ENCODE measurements around the gene NUFIP1. TPM values are rescaled to one million over a fixed set of nuclear protein-coding genes. Genes with fewer than 3 reads are reported as not detected.

The NUFIP1 gene
- total and polyA plus RNA-seq, 2 experiments from 2014 or later = 4.7 to 5.7 TPM

- H3K9me3 ChIP-seq (ENCODE audit: low read depth) = no peaks in the 10 kb centered on the region
- TF ChIP-seq CTCF (IDR thresholded peaks at IDR 0.05; ENCODE audit: low read depth, low read length) = no peak
- no peaks in the 10 kb centered on the region for H3K27me3 ChIP-seq
- H3K4me3 ChIP-seq = no peak overlapping the region
- H3K4me1 ChIP-seq (ENCODE audit: low read depth) = peaks cover 4% of the 10 kb centered on the region
- no peak overlapping the region for H3K27ac ChIP-seq
- no peak for DNase-seq (ENCODE audit: low read depth in 1 of 2, low spot score in 1 of 2)
- no peaks in the 10 kb centered on the region for H3K36me3 ChIP-seq
Observed at GRCh38 chr13:44908266-44908665, 81.0 kb downstream of the NUFIP1 start.

- Histone ChIP-seq H3K4me1 (ENCODE audit: low read depth) (peaks cover 4% of the 10 kb centered on the region), H3K27ac (no peak overlapping the region), H3K36me3 (no peaks in the 10 kb centered on the region), H3K9me3 (ENCODE audit: low read depth) (no peaks in the 10 kb centered on the region), H3K4me3 (no peak overlapping the region), H3K27me3 (no peaks in the 10 kb centered on the region)
- DNase-seq (ENCODE audit: low read depth in 1 of 2, low spot score in 1 of 2) = peak; percentile 20 to 81
- no peak for TF ChIP-seq CTCF (IDR thresholded peaks at IDR 0.05; ENCODE audit: low read depth, low read length)
Observed at GRCh38 chr13:44906713-44907112, 82.6 kb downstream of the NUFIP1 start.

- Histone ChIP-seq H3K4me1 (ENCODE audit: low read depth) (peaks cover 4% of the 10 kb centered on the region), H3K36me3 (no peaks in the 10 kb centered on the region), H3K9me3 (ENCODE audit: low read depth) (no peaks in the 10 kb centered on the region), H3K4me3 (no peak overlapping the region), H3K27ac (no peak overlapping the region), H3K27me3 (no peaks in the 10 kb centered on the region)
- TF ChIP-seq CTCF (IDR thresholded peaks at IDR 0.05; ENCODE audit: low read depth, low read length) = no peak
- no peak for DNase-seq (ENCODE audit: low read depth in 1 of 2, low spot score in 1 of 2)
Observed at GRCh38 chr13:44906230-44906629, 83.0 kb downstream of the NUFIP1 start.

GRCh38 chr13:44905556-44905955 lies 83.7 kb downstream of the NUFIP1 start:
- H3K27me3 ChIP-seq = no peaks in the 10 kb centered on the region
- TF ChIP-seq CTCF (IDR thresholded peaks at IDR 0.05; ENCODE audit: low read depth, low read length) = no peak
- H3K36me3 ChIP-seq = no peaks in the 10 kb centered on the region
- no peak for DNase-seq (ENCODE audit: low read depth in 1 of 2, low spot score in 1 of 2)
- peaks cover 4% of the 10 kb centered on the region for H3K4me1 ChIP-seq (ENCODE audit: low read depth)
- H3K27ac ChIP-seq = no peak overlapping the region
- no peak overlapping the region for H3K4me3 ChIP-seq
- no peaks in the 10 kb centered on the region for H3K9me3 ChIP-seq (ENCODE audit: low read depth)

- peaks cover 4% of the 10 kb centered on the region for H3K4me1 ChIP-seq (ENCODE audit: low read depth)
- no peaks in the 10 kb centered on the region for H3K9me3 ChIP-seq (ENCODE audit: low read depth)
- H3K27me3 ChIP-seq = no peaks in the 10 kb centered on the region
- TF ChIP-seq CTCF (IDR thresholded peaks at IDR 0.05; ENCODE audit: low read depth, low read length) = no peak
- H3K4me3 ChIP-seq = no peak overlapping the region
- H3K27ac ChIP-seq = no peak overlapping the region
- no peaks in the 10 kb centered on the region for H3K36me3 ChIP-seq
- peak in 1 of 2 donors; percentile 97 for DNase-seq (ENCODE audit: low read depth in 1 of 2, low spot score in 1 of 2)
Observed at GRCh38 chr13:44904967-44905366, 84.3 kb downstream of the NUFIP1 start.

- Histone ChIP-seq H3K36me3 (no peaks in the 10 kb centered on the region), H3K27me3 (no peaks in the 10 kb centered on the region), H3K4me3 (no peak overlapping the region), H3K9me3 (ENCODE audit: low read depth) (no peaks in the 10 kb centered on the region), H3K27ac (no peak overlapping the region), H3K4me1 (ENCODE audit: low read depth) (peaks cover 4% of the 10 kb centered on the region)
- no peak for TF ChIP-seq CTCF (IDR thresholded peaks at IDR 0.05; ENCODE audit: low read depth, low read length)
- DNase-seq (ENCODE audit: low read depth in 1 of 2, low spot score in 1 of 2) = peak in 1 of 2 donors; percentile 95
Observed at GRCh38 chr13:44903574-44903985, 85.7 kb downstream of the NUFIP1 start.
